ENCODE measurements around the gene SRPX. TPM values are rescaled to one million over a fixed set of nuclear protein-coding genes. Genes with fewer than 3 reads are reported as not detected.
A peak's percentile ranks its signal among the peaks of the same experiment; 100 is the strongest.

SRPX gene
- total RNA-seq, 1 donor from 2014 or later: 60.1 TPM

DNA sequence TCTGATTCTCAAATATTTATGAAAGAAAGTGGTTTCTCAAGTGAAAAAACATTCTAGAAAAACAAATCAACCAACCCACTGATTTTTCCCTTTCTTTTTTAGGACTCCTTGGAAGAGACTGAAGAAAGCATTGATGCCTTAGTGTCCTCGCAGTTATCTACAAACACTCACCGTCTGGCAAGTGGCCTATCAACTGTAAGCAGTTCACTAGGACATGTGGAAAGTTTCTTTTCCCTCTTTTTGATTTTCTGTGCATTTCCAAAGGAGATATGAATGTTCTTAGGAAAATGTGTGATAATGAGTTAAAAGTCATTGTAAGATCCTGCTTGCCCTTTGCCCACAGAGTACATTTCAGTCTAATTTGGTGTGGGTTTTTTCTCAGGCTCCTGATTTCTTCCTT lies 118.4 kb downstream of the SRPX start:
- Mint-ChIP-seq H3K4me1 (ENCODE audit: low read depth, unreplicated experiment) (no peaks in the 10 kb centered on the region), H3K27me3 (ENCODE audit: low read depth, unreplicated experiment) (no peaks in the 10 kb centered on the region), H3K36me3 (ENCODE audit: low read depth, unreplicated experiment) (no peaks in the 10 kb centered on the region), H3K27ac (ENCODE audit: unreplicated experiment) (no peak overlapping the region), H3K4me3 (ENCODE audit: unreplicated experiment) (no peak overlapping the region), H3K9me3 (ENCODE audit: unreplicated experiment) (no peaks in the 10 kb centered on the region)
- Histone ChIP-seq H3K9me3 (ENCODE audit: insufficient read depth, low read depth, low read length) (no peaks in the 10 kb centered on the region), H3K4me3 (ENCODE audit: insufficient read depth, low read depth, low read length) (no peak overlapping the region), H2AFZ (ENCODE audit: low read depth, low read length) (no peak overlapping the region), H3K4me1 (ENCODE audit: insufficient read depth, low read length) (no peaks in the 10 kb centered on the region), H3K36me3 (ENCODE audit: insufficient read depth, low read length) (peaks cover 2% of the 10 kb centered on the region), H3K27me3 (ENCODE audit: insufficient read depth, low read length) (no peaks in the 10 kb centered on the region), H3K4me2 (ENCODE audit: low read length) (no peak overlapping the region), H3K79me2 (ENCODE audit: insufficient read depth, low read length) (no peaks in the 10 kb centered on the region), H3K9ac (ENCODE audit: low read length) (no peak overlapping the region), H4K20me1 (ENCODE audit: insufficient read depth, low read length) (no peaks in the 10 kb centered on the region), H3K27ac (ENCODE audit: low read depth, low read length) (no peak overlapping the region)
- DNase-seq (ENCODE audit: low read depth) (no peak), FAIRE-seq (peak; percentile 32)
- TF ChIP-seq, protein P1, sequence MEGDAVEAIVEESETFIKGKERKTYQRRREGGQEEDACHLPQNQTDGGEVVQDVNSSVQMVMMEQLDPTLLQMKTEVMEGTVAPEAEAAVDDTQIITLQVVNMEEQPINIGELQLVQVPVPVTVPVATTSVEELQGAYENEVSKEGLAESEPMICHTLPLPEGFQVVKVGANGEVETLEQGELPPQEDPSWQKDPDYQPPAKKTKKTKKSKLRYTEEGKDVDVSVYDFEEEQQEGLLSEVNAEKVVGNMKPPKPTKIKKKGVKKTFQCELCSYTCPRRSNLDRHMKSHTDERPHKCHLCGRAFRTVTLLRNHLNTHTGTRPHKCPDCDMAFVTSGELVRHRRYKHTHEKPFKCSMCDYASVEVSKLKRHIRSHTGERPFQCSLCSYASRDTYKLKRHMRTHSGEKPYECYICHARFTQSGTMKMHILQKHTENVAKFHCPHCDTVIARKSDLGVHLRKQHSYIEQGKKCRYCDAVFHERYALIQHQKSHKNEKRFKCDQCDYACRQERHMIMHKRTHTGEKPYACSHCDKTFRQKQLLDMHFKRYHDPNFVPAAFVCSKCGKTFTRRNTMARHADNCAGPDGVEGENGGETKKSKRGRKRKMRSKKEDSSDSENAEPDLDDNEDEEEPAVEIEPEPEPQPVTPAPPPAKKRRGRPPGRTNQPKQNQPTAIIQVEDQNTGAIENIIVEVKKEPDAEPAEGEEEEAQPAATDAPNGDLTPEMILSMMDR (IDR thresholded peaks at IDR 0.05; ENCODE audit: insufficient read depth, low read depth, low read length): no peak
- TF ChIP-seq EZH2 (IDR thresholded peaks at IDR 0.05; ENCODE audit: insufficient read depth, low read length): no peak

- H3K4me3 ChIP-seq (ENCODE audit: insufficient read depth, low read depth, low read length): no peak overlapping the region
- peak; percentile 99 for FAIRE-seq
- H3K4me1 Mint-ChIP-seq (ENCODE audit: low read depth, unreplicated experiment): no peaks in the 10 kb centered on the region
- H3K4me3 Mint-ChIP-seq (ENCODE audit: unreplicated experiment): no peak overlapping the region
- no peaks in the 10 kb centered on the region for H3K27me3 Mint-ChIP-seq (ENCODE audit: low read depth, unreplicated experiment)
- no peaks in the 10 kb centered on the region for H4K20me1 ChIP-seq (ENCODE audit: insufficient read depth, low read length)
- no peaks in the 10 kb centered on the region for H3K9me3 Mint-ChIP-seq (ENCODE audit: unreplicated experiment)
- TF ChIP-seq EZH2 (IDR thresholded peaks at IDR 0.05; ENCODE audit: insufficient read depth, low read length): no peak
- TF ChIP-seq, protein P1 (IDR thresholded peaks at IDR 0.05; ENCODE audit: insufficient read depth, low read depth, low read length): no peak
- no peaks in the 10 kb centered on the region for H3K4me1 ChIP-seq (ENCODE audit: insufficient read depth, low read length)
- H3K36me3 ChIP-seq (ENCODE audit: insufficient read depth, low read length): peaks cover 2% of the 10 kb centered on the region
- no peak overlapping the region for H3K27ac Mint-ChIP-seq (ENCODE audit: unreplicated experiment)
- no peak overlapping the region for H2AFZ ChIP-seq (ENCODE audit: low read depth, low read length)
- no peaks in the 10 kb centered on the region for H3K9me3 ChIP-seq (ENCODE audit: insufficient read depth, low read depth, low read length)
- DNase-seq (ENCODE audit: low read depth): no peak
- no peak overlapping the region for H3K27ac ChIP-seq (ENCODE audit: low read depth, low read length)
- H3K36me3 Mint-ChIP-seq (ENCODE audit: low read depth, unreplicated experiment): no peaks in the 10 kb centered on the region
- H3K9ac ChIP-seq (ENCODE audit: low read length): no peak overlapping the region
- no peak overlapping the region for H3K4me2 ChIP-seq (ENCODE audit: low read length)
- no peaks in the 10 kb centered on the region for H3K27me3 ChIP-seq (ENCODE audit: insufficient read depth, low read length)
- H3K79me2 ChIP-seq (ENCODE audit: insufficient read depth, low read length): no peaks in the 10 kb centered on the region
Observed at GRCh38 chrX:38099688-38100087, 121.0 kb downstream of the SRPX start.

Other genes starting within 250 kb of the SRPX start
- gene SYTL5, start 214.3 kb downstream of the SRPX start, total RNA-seq: 8.4 TPM in 2 replicates
- gene RPGR, start 106.6 kb upstream of the SRPX start, total RNA-seq: 6.2 and 6.3 TPM in 2 replicates
- not detected in 2 replicates for gene OTC, start 131.7 kb upstream of the SRPX start, total RNA-seq

Measured in astrocyte (in vitro differentiated cells and primary cell).